ENCODE measurements around the gene SLC7A1. TPM values are rescaled to one million over a fixed set of nuclear protein-coding genes. Genes with fewer than 3 reads are reported as not detected.

Gene SLC7A1
- polyA plus RNA-seq, 1 experiment = 14.7 TPM

DNA sequence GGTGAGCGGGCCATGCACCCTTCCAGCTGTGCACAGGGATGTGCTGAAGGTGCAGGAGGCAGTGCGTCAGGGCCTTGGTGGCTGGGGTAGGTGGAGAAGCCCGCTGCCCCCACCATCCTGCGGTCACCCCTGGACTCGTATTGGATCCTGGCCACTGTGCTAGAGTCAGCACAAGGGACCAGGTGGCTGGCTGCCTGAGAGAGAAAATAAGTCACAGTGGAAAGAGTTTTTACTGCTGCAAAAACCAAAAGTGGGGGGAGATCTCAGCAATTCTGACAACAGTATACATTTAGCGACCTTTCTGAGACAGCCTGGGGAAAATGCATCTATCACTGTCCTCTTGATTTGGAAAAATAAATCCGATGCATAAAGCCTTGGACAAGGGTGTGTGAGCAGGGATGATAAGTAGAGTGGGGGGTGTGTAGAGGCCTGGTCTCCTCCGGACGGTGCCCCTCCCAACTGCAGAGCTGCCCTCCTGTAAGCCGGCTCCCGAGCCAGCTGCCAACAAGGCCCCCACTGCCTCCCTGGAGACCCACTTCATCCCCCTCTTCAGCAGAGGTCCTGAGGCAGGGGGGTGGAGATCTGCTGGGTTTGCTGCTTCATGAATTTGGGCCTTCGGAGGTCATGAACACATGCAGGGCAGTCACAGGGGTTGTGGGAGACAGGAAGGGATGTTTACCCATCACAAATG is 84.2 kb downstream of the SLC7A1 start:
- H3K9me3 ChIP-seq (ENCODE audit: control insufficient read depth, insufficient read depth, low read length) = no peaks in the 10 kb centered on the region
- no peaks in the 10 kb centered on the region for H3K27me3 ChIP-seq (ENCODE audit: control insufficient read depth, insufficient read depth, low read length)
- ChIA-PET POLR2A (no interaction called here), CTCF (no interaction called here)
- no peak overlapping the region for H3K27ac ChIP-seq (ENCODE audit: low read depth, low read length)
- DNase-seq (ENCODE audit: low read depth, low spot score) = no peak
- TF ChIP-seq, protein P1, sequence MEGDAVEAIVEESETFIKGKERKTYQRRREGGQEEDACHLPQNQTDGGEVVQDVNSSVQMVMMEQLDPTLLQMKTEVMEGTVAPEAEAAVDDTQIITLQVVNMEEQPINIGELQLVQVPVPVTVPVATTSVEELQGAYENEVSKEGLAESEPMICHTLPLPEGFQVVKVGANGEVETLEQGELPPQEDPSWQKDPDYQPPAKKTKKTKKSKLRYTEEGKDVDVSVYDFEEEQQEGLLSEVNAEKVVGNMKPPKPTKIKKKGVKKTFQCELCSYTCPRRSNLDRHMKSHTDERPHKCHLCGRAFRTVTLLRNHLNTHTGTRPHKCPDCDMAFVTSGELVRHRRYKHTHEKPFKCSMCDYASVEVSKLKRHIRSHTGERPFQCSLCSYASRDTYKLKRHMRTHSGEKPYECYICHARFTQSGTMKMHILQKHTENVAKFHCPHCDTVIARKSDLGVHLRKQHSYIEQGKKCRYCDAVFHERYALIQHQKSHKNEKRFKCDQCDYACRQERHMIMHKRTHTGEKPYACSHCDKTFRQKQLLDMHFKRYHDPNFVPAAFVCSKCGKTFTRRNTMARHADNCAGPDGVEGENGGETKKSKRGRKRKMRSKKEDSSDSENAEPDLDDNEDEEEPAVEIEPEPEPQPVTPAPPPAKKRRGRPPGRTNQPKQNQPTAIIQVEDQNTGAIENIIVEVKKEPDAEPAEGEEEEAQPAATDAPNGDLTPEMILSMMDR (IDR thresholded peaks at IDR 0.05; ENCODE audit: low read depth, low read length) = no peak
- no peak overlapping the region for H3K4me3 ChIP-seq (ENCODE audit: low read depth, low read length)

DNA sequence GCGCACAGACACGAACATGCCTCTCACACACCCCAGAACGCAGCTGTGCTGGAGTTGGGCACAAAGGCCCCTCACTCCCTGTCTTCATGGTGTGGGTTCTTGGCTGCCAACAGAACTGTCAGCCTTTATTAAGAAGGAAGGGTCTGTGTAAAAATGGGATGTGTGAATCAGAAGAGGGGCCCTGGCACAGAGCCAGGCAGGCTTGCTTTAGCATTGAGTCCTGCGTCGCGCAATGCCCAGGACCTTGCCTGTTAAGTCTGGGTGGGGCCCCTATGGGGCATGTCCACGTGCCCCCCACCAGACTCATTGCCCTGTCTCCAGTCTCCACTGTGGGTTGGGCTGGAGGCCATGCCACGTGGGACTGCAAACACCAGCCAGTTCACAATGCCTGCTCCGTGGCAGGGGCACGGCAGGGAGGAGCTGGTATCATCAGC is 84.8 kb downstream of the SLC7A1 start:
- H3K4me3 ChIP-seq (ENCODE audit: low read depth, low read length) = no peak overlapping the region
- H3K27me3 ChIP-seq (ENCODE audit: control insufficient read depth, insufficient read depth, low read length) = no peaks in the 10 kb centered on the region
- TF ChIP-seq, protein P1 (IDR thresholded peaks at IDR 0.05; ENCODE audit: low read depth, low read length) = no peak
- DNase-seq (ENCODE audit: low read depth, low spot score) = no peak
- H3K27ac ChIP-seq (ENCODE audit: low read depth, low read length) = no peak overlapping the region
- H3K9me3 ChIP-seq (ENCODE audit: control insufficient read depth, insufficient read depth, low read length) = no peaks in the 10 kb centered on the region; the same call in 1 of the 2 replicates
- ChIA-PET CTCF (interaction anchor here (1.0 to 1.1 kb wide), 2 partner anchors 13 to 602 kb away, joined by 3 to 5 read pairs; no protein-coding TSS in a partner anchor), POLR2A (no interaction called here)

DNA sequence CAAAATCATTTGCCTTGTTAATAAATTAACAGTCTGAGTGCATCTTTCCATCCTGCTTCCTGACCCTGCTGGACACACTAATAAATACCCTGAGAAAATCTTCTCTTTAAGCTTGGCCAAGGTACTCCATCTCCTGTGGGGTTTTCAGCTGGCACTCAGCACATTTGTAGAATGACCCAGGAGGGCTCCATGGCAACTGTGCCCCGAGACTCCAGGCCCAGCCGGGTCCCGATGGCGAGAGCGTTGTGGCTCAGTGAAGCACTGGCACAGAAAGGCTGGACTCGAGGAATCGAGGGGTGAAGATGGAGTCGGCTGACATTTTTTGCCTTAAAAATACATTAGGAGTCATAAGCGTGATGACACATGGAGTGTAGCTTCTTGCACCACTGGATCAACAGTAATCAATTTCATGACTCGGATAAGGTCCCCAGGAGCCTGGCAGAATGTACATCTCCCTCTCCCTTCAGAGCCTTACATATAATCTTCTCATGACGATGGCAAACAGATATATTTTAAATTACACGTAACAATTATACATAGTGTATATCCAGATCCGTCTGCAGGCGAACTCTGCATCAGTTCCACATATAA is 85.4 kb downstream of the SLC7A1 start:
- POLR2A ChIA-PET = no interaction called here
- no peak for DNase-seq (ENCODE audit: low read depth, low spot score)
- no peak overlapping the region for H3K4me3 ChIP-seq (ENCODE audit: low read depth, low read length)
- no peak overlapping the region for H3K27ac ChIP-seq (ENCODE audit: low read depth, low read length)
- CTCF ChIA-PET = interaction anchor here (1.0 to 3.7 kb wide), 5 partner anchors 9 to 603 kb away, joined by 3 to 44 read pairs (median 13); no protein-coding TSS in a partner anchor
- H3K27me3 ChIP-seq (ENCODE audit: control insufficient read depth, insufficient read depth, low read length) = no peaks in the 10 kb centered on the region
- H3K9me3 ChIP-seq (ENCODE audit: control insufficient read depth, insufficient read depth, low read length) = no peaks in the 10 kb centered on the region; the same call in 1 of the 2 replicates
- TF ChIP-seq, protein P1 (IDR thresholded peaks at IDR 0.05; ENCODE audit: low read depth, low read length) = no peak

DNA sequence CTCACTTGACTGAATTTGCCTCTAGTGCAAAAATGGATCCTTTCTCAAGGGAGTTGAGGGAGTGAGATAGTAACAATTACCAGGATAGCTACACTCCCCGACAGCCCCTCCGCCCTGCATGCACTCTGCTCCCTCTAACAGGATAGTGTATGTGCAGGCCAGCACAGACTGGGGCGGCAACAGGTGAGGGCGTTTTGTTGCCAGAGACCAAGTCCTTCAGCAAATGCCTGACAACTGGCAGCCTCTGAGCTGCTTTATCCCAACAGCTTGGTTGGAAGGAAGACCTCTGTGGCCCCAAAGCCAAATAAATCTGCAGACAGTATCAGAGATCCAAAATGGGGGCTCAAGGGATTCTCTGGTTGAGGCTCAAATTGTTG is 86.6 kb downstream of the SLC7A1 start:
- Histone ChIP-seq H3K9me3 (ENCODE audit: control insufficient read depth, insufficient read depth, low read length) (no peaks in the 10 kb centered on the region; the same call in 1 of the 2 replicates), H3K27ac (ENCODE audit: low read depth, low read length) (no peak overlapping the region), H3K4me3 (ENCODE audit: low read depth, low read length) (no peak overlapping the region), H3K27me3 (ENCODE audit: control insufficient read depth, insufficient read depth, low read length) (no peaks in the 10 kb centered on the region)
- ChIA-PET POLR2A (no interaction called here), CTCF (interaction anchor here (0.5 to 3.7 kb wide), 31 partner anchors 9 to 745 kb away, joined by 3 to 44 read pairs (median 7); no protein-coding TSS in a partner anchor)
- TF ChIP-seq, protein P1 (IDR thresholded peaks at IDR 0.05; ENCODE audit: low read depth, low read length) = no peak
- DNase-seq (ENCODE audit: low read depth, low spot score) = no peak

All from AG04450 (cell line).